ENCODE results near the gene ZNF648. TPM values are rescaled to one million over a fixed set of nuclear protein-coding genes. Genes with fewer than 3 reads are reported as not detected.

The ZNF648 gene
- total RNA-seq, 1 donor from 2014 or later: 2.0 TPM

GRCh38 chr1:182035097-182035770, 26.3 kb downstream of the ZNF648 start:
- no peak for DNase-seq (ENCODE audit: low spot score)
- H3K27me3 ChIP-seq: no peaks in the 10 kb centered on the region
- peak overlapping the region; percentile 37 for H2AFZ ChIP-seq (replicated peaks)
- no peaks in the 10 kb centered on the region for H3K27me3 Mint-ChIP-seq (ENCODE audit: insufficient read depth, low read depth)
- H3K79me2 ChIP-seq (ENCODE audit: low read depth): no peaks in the 10 kb centered on the region
- no peak overlapping the region for H3K4me2 ChIP-seq
- peaks cover 2% of the 10 kb centered on the region for H3K36me3 Mint-ChIP-seq
- H3K27ac ChIP-seq: no peak overlapping the region
- peaks cover 5% of the 10 kb centered on the region for H3K4me1 ChIP-seq
- peak; percentile 44 for TF ChIP-seq CTCF (IDR thresholded peaks at IDR 0.05)
- no peak for TF ChIP-seq EZH2 (IDR thresholded peaks at IDR 0.05)
- TF ChIP-seq EZH2phosphoT487 (IDR thresholded peaks at IDR 0.05): no peak
- peaks cover 8% of the 10 kb centered on the region for H3F3A ChIP-seq (ENCODE audit: low read depth)
- H3K9ac ChIP-seq: no peak overlapping the region
- no peaks in the 10 kb centered on the region for H3K36me3 ChIP-seq
- H3K4me1 Mint-ChIP-seq: peaks cover 2% of the 10 kb centered on the region
- peaks cover 6% of the 10 kb centered on the region for H3K9me3 Mint-ChIP-seq
- H4K20me1 ChIP-seq (ENCODE audit: low read depth): no peaks in the 10 kb centered on the region
- H3K4me3 ChIP-seq: no peak overlapping the region
- no peak overlapping the region for H3K4me3 Mint-ChIP-seq
- peaks cover 12% of the 10 kb centered on the region for H3K9me3 ChIP-seq (ENCODE audit: low read depth)
- H3K27ac Mint-ChIP-seq: no peak overlapping the region

GRCh38 chr1:182032251-182032650, 29.3 kb downstream of the ZNF648 start:
- H3K4me1 ChIP-seq: peaks cover 14% of the 10 kb centered on the region
- no peaks in the 10 kb centered on the region for H3K27me3 ChIP-seq
- Mint-ChIP-seq H3K9me3 (peaks cover 3% of the 10 kb centered on the region), H3K36me3 (peaks cover 2% of the 10 kb centered on the region), H3K27me3 (ENCODE audit: insufficient read depth, low read depth) (no peaks in the 10 kb centered on the region), H3K27ac (no peak overlapping the region), H3K4me1 (peaks cover 13% of the 10 kb centered on the region), H3K4me3 (no peak overlapping the region)
- H3F3A ChIP-seq (ENCODE audit: low read depth): peaks cover 15% of the 10 kb centered on the region
- no peak overlapping the region for H3K4me3 ChIP-seq
- no peak overlapping the region for H3K9ac ChIP-seq
- H3K27ac ChIP-seq: no peak overlapping the region
- H2AFZ ChIP-seq (replicated peaks): no peak overlapping the region
- H3K79me2 ChIP-seq (ENCODE audit: low read depth): peaks cover 9% of the 10 kb centered on the region
- H3K36me3 ChIP-seq: no peaks in the 10 kb centered on the region
- no peak overlapping the region for H3K4me2 ChIP-seq
- TF ChIP-seq EZH2phosphoT487 (IDR thresholded peaks at IDR 0.05) (no peak), CTCF (IDR thresholded peaks at IDR 0.05) (no peak), EZH2 (IDR thresholded peaks at IDR 0.05) (no peak)
- H4K20me1 ChIP-seq (ENCODE audit: low read depth): no peaks in the 10 kb centered on the region
- H3K9me3 ChIP-seq (ENCODE audit: low read depth): no peaks in the 10 kb centered on the region
- peak; percentile 18 for DNase-seq (ENCODE audit: low spot score)

- peak overlapping the region; percentile 88 for H3K27ac Mint-ChIP-seq
- Histone ChIP-seq H3K36me3 (no peaks in the 10 kb centered on the region), H3K9ac (peak overlapping the region; percentile 2), H3K79me2 (ENCODE audit: low read depth) (peaks cover 9% of the 10 kb centered on the region), H3K4me3 (peak overlapping the region; percentile 64), H3K4me1 (peaks cover 14% of the 10 kb centered on the region), H3K27me3 (no peaks in the 10 kb centered on the region), H4K20me1 (ENCODE audit: low read depth) (no peaks in the 10 kb centered on the region), H2AFZ (replicated peaks) (peak overlapping the region; percentile 88), H3F3A (ENCODE audit: low read depth) (peaks cover 15% of the 10 kb centered on the region), H3K27ac (no peak overlapping the region), H3K9me3 (ENCODE audit: low read depth) (no peaks in the 10 kb centered on the region), H3K4me2 (peak overlapping the region; percentile 87)
- H3K4me1 Mint-ChIP-seq: peaks cover 13% of the 10 kb centered on the region
- H3K36me3 Mint-ChIP-seq: no peaks in the 10 kb centered on the region
- H3K27me3 Mint-ChIP-seq (ENCODE audit: insufficient read depth, low read depth): no peaks in the 10 kb centered on the region
- TF ChIP-seq EZH2phosphoT487 (IDR thresholded peaks at IDR 0.05) (no peak), CTCF (IDR thresholded peaks at IDR 0.05) (peak; percentile 58), EZH2 (IDR thresholded peaks at IDR 0.05) (no peak)
- H3K4me3 Mint-ChIP-seq: peak overlapping the region; percentile 90
- no peaks in the 10 kb centered on the region for H3K9me3 Mint-ChIP-seq
- peak; percentile 99 for DNase-seq (ENCODE audit: low spot score)
Observed at GRCh38 chr1:182029379-182030331, 31.9 kb downstream of the ZNF648 start.
